ENCODE results near the gene ANKRD13B.

GRCh38 chr17:29595107-29595942, 2.4 kb downstream of the ANKRD13B start:
- TF ChIP-seq POLR2AphosphoS5 (IDR thresholded peaks at IDR 0.05): no peak
- no peak for TF ChIP-seq CTCF (IDR thresholded peaks at IDR 0.05)
- TF ChIP-seq EP300 (IDR thresholded peaks at IDR 0.05): no peak
